T-helper 1 cell treated with Interleukin-12 subunit alpha and Interleukin-12 subunit beta and Interleukin-4 antibody, amounts not matched to agents 30 μg/mL and 1 μg/mL, for 36 hours (primary cell): ENCODE data around the gene GRAMD2B.

Experiments
- H3K27ac Mint-ChIP-seq: one replicate; pipeline ENCODE4 v1.8.0; 2021; ENCODE audit warnings: mild to moderate bottlenecking, mixed read lengths
- H3K27me3 Mint-ChIP-seq: one replicate; pipeline ENCODE4 v1.8.0; 2021; ENCODE audit warnings: low read depth, mixed read lengths
- H3K36me3 Mint-ChIP-seq: one replicate; pipeline ENCODE4 v1.8.0; 2021; ENCODE audit warnings: low read depth, mixed read lengths
- H3K4me1 Mint-ChIP-seq: one replicate; pipeline ENCODE4 v1.8.0; 2021; ENCODE audit warnings: low read depth, mixed read lengths
- H3K4me3 Mint-ChIP-seq: one replicate; pipeline ENCODE4 v1.8.0; 2021; ENCODE audit warnings: mild to moderate bottlenecking, moderate library complexity, mixed read lengths
- H3K9me3 Mint-ChIP-seq: one replicate; pipeline ENCODE4 v1.8.0; 2021; ENCODE audit warnings: mixed read lengths

Gene GRAMD2B

DNA sequence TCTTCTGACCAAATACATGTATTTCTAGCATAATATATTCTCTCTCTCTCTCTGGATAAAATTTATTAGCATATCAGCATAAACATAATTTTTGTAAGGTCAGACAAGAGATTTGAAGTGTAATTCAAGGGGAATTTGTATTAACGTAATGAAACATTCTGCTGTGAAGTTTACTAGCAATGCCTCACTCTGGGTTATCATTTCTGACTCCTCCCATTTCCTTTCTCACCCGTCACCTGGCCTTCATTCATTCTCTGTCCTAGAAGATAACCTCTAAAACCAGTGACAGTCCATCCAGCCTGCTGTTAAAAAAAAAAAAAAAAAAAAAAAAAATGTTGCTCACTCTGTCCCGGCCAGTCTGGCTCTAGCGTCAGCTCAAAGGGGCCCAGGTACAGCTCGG is 27.1 kb downstream of the GRAMD2B start:
- Mint-ChIP-seq H3K9me3 (no peaks in the 10 kb centered on the region), H3K4me3 (peak overlapping the region; percentile 88), H3K36me3 (peaks cover 8% of the 10 kb centered on the region), H3K27me3 (no peaks in the 10 kb centered on the region), H3K4me1 (peaks cover 52% of the 10 kb centered on the region), H3K27ac (peak overlapping the region; percentile 100)

DNA sequence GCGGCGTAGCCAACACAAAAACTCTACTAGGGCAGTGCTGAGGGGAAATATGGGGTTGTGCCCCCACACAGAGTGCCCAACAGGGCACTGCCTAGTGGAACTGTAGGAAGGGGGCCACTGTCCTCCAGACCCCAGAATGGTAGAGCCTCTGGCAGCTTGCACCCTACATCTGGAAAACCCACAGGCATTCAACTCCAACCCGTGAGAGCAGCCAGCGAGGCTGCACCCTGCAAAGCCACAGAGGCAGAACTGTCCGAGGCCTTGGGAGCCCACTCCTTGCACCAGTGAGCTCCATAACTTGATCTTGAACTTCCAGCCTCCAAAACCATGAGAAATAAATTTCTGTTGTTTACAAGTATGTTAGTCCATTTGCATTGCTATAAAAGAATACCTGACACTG is 27.7 kb downstream of the GRAMD2B start:
- Mint-ChIP-seq H3K4me3 (no peak overlapping the region), H3K4me1 (peaks cover 48% of the 10 kb centered on the region), H3K9me3 (no peaks in the 10 kb centered on the region), H3K36me3 (peaks cover 8% of the 10 kb centered on the region), H3K27ac (peak overlapping the region; percentile 100), H3K27me3 (no peaks in the 10 kb centered on the region)

DNA sequence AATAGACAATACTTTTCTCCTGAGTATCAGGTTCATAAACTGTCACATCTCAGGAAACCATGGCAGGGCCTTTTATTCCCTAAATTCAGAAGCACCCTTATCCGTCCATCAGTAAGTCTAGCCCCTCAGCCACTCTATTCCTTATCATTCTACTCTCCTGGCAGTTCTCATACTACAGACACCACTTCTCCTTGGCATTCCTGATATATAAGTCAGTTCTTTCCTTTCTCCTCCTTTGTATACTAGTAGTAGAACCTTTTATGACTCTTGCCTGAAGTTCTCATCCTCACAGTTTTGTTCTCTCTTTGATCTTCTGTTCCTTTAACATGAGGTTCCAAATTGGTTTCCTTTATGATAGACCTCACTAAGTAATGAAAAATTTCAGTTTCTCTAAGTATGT is 29.3 kb downstream of the GRAMD2B start:
- H3K4me3 Mint-ChIP-seq, result no peak overlapping the region
- no peak overlapping the region for H3K27ac Mint-ChIP-seq
- H3K9me3 Mint-ChIP-seq, result no peaks in the 10 kb centered on the region
- no peaks in the 10 kb centered on the region for H3K27me3 Mint-ChIP-seq
- H3K36me3 Mint-ChIP-seq, result peaks cover 6% of the 10 kb centered on the region
- H3K4me1 Mint-ChIP-seq, result peaks cover 38% of the 10 kb centered on the region

DNA sequence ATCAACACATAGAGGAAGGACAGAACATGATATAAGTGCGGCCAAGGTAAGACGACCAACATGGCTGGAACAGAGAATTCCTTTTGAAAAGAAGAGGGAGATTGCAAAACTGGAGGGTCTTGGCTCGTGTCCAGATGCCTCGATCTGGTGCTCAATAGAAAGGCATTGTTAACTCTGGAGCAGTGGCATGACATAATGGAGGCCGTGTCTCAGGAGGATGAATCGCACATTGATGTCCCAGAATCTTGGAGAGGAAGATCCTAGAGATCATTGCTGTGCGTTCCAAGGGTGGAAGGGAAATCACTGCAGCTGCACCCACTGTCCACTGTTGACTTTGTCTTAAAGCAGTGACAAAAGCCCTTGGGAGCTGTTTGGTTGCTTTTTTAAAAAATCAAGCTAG is 30.9 kb downstream of the GRAMD2B start:
- peaks cover 30% of the 10 kb centered on the region for H3K4me1 Mint-ChIP-seq
- no peaks in the 10 kb centered on the region for H3K9me3 Mint-ChIP-seq
- H3K36me3 Mint-ChIP-seq, result peaks cover 10% of the 10 kb centered on the region
- no peak overlapping the region for H3K4me3 Mint-ChIP-seq
- no peak overlapping the region for H3K27ac Mint-ChIP-seq
- H3K27me3 Mint-ChIP-seq, result no peaks in the 10 kb centered on the region

DNA sequence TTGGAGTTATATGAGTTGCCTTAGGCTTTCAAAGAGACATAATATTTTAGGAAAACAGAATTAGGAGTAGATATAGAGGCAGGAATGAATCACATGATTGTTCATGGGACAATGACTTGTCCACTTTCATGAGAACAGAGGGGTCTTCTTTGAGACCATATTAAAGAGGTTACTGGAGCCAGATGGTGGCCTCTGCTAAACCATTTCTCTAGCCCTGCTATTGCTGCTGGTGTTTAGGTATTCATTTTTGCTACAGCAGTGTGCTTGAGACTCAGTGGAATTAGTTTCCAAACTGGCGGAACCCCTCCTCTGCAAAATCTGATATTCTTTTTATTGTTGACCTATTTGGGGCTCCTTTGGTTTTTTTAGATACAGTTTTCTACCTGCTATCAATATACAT is 31.3 kb downstream of the GRAMD2B start:
- Mint-ChIP-seq H3K4me1 (peaks cover 27% of the 10 kb centered on the region), H3K9me3 (no peaks in the 10 kb centered on the region), H3K27ac (no peak overlapping the region), H3K27me3 (no peaks in the 10 kb centered on the region), H3K36me3 (peaks cover 10% of the 10 kb centered on the region), H3K4me3 (no peak overlapping the region)

DNA sequence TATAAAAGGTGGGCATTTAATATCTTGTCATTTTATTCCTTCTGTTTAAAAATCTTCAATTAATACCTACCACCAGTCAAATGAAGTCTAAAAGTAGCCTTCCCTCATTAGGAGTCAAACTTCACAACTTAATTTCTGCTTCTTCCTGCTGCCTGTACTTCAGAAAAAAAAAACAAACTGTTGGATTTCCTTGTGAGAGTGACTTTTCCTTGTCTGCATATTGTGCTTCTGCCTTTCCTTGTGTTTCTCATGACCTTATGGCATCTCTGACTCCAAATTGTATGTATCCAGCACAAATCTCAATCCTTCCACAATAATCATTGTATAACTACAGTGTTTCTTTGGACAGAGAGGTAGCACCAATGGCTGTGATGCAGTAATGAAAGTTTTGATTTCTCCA is 32.1 kb downstream of the GRAMD2B start:
- Mint-ChIP-seq H3K9me3 (no peaks in the 10 kb centered on the region), H3K4me1 (peaks cover 20% of the 10 kb centered on the region), H3K4me3 (no peak overlapping the region), H3K27ac (no peak overlapping the region), H3K27me3 (no peaks in the 10 kb centered on the region), H3K36me3 (peaks cover 10% of the 10 kb centered on the region)

DNA sequence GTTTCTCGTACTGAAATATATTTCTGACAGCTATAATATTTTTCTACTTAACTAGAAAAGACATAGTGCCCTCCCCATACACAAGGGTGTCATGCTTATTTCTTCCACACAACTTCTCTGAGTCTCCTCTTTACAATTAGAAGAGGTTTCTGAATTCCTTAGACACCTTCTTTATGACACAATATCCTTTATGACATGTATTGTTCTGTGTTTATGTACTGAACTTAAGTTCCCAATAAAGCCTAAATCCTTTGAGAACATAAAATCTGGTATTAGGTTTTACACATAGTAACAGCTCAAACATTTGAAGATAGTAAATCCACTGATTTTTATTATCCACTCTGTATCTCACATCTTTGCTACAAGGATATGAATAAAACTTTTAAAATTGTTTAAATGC is 32.5 kb downstream of the GRAMD2B start:
- Mint-ChIP-seq H3K9me3 (no peaks in the 10 kb centered on the region), H3K36me3 (peaks cover 10% of the 10 kb centered on the region), H3K27ac (no peak overlapping the region), H3K4me3 (no peak overlapping the region), H3K27me3 (no peaks in the 10 kb centered on the region), H3K4me1 (peaks cover 15% of the 10 kb centered on the region)

DNA sequence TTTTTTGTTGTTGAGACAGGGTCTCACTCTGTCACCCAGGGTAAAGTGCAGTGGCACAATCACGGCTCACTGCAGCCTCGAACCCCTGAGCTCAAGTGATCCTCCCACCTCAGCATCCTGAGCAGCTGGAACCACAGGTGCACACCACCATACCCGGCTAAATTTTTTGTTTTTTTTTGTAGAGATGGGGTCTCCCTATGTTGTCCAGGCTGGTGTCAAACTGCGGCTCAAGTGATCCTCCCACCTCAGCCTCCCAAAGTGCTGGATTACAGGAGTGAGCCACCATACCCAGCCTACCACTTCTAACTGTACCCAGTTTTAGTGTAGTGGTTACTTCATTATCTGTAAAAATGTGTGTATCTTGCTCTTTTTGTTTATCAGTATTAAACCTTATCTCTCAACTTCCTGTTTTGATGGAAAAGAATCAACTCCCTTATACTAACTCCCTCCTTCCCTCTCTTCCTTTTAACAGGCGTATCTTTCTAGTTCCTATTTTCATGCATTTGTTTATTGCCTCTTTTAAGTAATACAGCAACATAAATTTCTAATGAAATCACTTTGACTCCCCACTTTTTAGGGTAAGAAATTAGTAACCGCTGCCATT is 33.1 kb downstream of the GRAMD2B start:
- Mint-ChIP-seq H3K27me3 (no peaks in the 10 kb centered on the region), H3K9me3 (no peaks in the 10 kb centered on the region)

DNA sequence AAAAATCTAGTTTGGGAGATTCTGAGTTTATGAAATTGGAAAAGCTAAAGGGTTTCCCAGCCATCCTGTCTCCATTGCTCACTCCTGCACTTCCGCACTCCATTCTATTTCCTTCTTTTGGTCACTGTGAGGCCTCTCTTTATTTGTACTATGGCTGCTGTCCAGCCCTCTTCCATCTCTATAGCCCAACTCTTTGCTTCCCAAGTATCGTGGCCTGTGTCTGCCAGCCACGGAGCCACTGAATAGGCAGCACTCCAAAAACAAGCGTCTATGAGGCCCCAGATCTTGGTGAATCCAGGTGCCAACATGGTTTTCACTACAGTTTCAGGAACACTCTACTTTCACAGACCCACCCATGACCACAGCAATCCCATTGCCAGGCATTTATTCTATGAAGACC is 37.2 kb downstream of the GRAMD2B start:
- no peaks in the 10 kb centered on the region for H3K27me3 Mint-ChIP-seq

More for the DNA sequence above, 33.1 kb downstream of the GRAMD2B start:
- H3K27ac Mint-ChIP-seq, result no peak overlapping the region
- H3K36me3 Mint-ChIP-seq, result peaks cover 10% of the 10 kb centered on the region
- no peak overlapping the region for H3K4me3 Mint-ChIP-seq
- peaks cover 13% of the 10 kb centered on the region for H3K4me1 Mint-ChIP-seq

DNA sequence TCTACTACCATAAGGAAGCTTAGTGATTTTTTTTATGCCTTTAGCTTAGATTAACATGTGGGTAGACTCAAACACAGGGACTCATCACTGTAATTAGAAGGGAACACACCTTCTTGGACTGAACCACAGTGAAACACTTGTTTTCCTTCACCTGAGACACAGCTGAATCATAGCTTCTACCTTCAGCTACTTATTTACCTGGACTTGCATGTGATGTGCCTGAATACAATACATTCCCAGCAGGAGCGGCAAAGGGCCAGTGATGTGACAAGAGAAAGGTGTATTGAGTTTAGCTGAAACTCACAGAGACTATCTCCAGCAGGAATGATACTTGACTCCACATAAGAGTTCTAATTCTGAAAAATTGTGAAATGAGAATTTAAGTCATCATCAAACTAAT is 37.8 kb downstream of the GRAMD2B start:
- no peaks in the 10 kb centered on the region for H3K27me3 Mint-ChIP-seq
- H3K36me3 Mint-ChIP-seq, result peaks cover 5% of the 10 kb centered on the region
- no peak overlapping the region for H3K27ac Mint-ChIP-seq
- no peaks in the 10 kb centered on the region for H3K9me3 Mint-ChIP-seq
- peaks cover 12% of the 10 kb centered on the region for H3K4me1 Mint-ChIP-seq
- no peak overlapping the region for H3K4me3 Mint-ChIP-seq

More for the DNA sequence above, 37.2 kb downstream of the GRAMD2B start:
- Mint-ChIP-seq H3K4me3 (no peak overlapping the region), H3K27ac (no peak overlapping the region), H3K9me3 (no peaks in the 10 kb centered on the region), H3K36me3 (peaks cover 5% of the 10 kb centered on the region), H3K4me1 (peaks cover 12% of the 10 kb centered on the region)

DNA sequence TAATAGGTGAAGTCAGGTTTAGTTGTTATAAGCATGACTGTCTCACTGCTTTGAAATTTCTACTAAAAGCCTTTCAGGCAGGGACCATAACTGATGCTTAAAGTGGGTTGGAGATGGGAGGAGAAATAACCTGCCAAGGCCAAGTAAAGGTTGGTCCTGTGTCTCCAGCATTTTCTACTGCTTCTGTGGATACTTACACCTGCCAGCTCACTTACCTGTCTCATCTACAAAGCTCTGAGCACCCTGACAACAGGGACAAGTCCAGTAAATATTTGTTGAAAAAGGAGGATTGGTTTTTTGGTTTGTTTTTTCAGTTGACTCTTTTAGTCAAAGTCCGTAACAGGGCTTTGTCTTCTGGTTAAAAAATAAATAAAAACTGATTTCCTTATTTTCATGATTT is 38.6 kb downstream of the GRAMD2B start:
- no peaks in the 10 kb centered on the region for H3K9me3 Mint-ChIP-seq
- peaks cover 10% of the 10 kb centered on the region for H3K4me1 Mint-ChIP-seq

DNA sequence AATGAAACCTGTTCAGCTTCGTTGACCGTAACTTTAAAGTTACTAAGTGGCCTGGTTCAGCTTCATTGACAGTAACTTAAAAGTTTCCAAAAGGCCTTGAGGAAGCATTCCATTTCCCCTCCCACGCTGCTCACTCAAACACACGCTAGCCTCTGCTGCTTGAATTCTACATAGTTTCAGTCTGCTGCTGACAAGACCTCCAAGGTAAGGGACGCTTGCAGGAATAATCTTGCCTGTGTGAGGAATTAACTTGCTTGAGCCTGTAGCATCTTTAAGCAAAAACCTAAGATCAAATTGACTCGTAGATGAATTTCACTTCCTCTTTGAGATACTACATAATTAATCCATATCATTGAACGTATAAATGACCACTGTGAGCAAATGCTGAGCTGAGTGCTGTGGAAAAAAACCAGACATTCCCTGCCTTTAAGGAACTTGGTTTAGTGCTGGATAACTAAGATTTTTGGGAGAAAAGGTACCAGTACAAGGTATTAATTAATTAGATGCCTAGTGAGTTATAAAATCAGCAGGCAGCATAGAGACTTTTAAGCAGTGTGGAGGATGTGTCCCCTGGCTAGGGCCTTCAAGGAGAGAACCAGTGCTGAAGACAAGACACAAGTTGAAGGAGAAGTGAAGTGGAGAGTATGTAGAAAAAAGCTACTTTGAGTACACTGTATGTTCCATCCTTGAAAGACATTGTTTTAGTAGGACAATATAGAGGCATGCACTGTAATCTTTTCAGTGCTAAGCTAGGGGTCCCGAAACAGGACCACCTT is 39.2 kb downstream of the GRAMD2B start:
- Mint-ChIP-seq H3K36me3 (peaks cover 3% of the 10 kb centered on the region), H3K4me3 (no peak overlapping the region), H3K4me1 (peaks cover 10% of the 10 kb centered on the region), H3K27ac (no peak overlapping the region), H3K9me3 (no peaks in the 10 kb centered on the region), H3K27me3 (no peaks in the 10 kb centered on the region)

More for the DNA sequence above, 38.6 kb downstream of the GRAMD2B start:
- H3K36me3 Mint-ChIP-seq, result peaks cover 5% of the 10 kb centered on the region
- no peaks in the 10 kb centered on the region for H3K27me3 Mint-ChIP-seq
- no peak overlapping the region for H3K27ac Mint-ChIP-seq
- no peak overlapping the region for H3K4me3 Mint-ChIP-seq

DNA sequence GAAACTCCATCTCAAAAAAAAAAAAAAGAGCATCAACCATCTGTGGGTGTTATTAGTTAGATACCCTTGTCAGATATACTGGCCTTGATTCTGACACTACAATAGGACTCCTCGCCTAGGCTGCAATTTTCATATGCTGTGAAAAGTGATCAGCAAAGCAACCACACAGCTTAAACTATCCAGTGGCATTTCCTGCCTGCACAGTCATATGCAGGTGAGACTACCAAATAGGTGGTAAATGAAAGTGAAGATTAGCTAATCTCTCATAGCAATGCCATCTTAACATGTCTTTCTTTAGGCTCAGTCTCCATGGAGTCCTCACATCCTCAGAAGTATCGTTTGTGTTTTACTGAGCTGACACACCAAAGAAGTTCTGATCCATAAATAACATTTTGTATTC is 40.8 kb downstream of the GRAMD2B start:
- H3K27me3 Mint-ChIP-seq, result no peaks in the 10 kb centered on the region
- no peaks in the 10 kb centered on the region for H3K9me3 Mint-ChIP-seq
- no peaks in the 10 kb centered on the region for H3K36me3 Mint-ChIP-seq
- H3K4me1 Mint-ChIP-seq, result peaks cover 10% of the 10 kb centered on the region
- no peak overlapping the region for H3K4me3 Mint-ChIP-seq
- no peak overlapping the region for H3K27ac Mint-ChIP-seq

DNA sequence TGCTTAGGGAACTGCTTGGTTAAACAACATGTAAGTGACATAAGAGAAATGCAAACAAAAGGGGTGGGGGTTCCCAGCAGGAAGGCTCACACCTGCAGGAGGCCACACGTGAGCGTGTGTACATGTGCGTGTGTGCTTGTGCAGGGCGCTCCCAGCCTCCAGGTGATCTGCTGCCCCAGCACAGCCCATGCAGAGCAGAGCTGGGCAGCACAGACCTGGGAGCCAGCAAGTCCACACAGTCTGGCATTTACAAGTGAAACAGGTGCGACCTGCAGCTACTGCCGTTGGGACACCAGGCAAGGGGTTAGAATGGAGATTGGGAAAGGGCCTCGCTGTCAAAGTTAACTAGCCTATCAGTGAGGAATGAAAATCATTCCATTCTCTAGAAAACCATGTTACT is 41.8 kb downstream of the GRAMD2B start:
- no peak overlapping the region for H3K4me3 Mint-ChIP-seq
- H3K4me1 Mint-ChIP-seq, result peaks cover 10% of the 10 kb centered on the region
- no peaks in the 10 kb centered on the region for H3K27me3 Mint-ChIP-seq
- H3K9me3 Mint-ChIP-seq, result no peaks in the 10 kb centered on the region
- no peak overlapping the region for H3K27ac Mint-ChIP-seq
- no peaks in the 10 kb centered on the region for H3K36me3 Mint-ChIP-seq

DNA sequence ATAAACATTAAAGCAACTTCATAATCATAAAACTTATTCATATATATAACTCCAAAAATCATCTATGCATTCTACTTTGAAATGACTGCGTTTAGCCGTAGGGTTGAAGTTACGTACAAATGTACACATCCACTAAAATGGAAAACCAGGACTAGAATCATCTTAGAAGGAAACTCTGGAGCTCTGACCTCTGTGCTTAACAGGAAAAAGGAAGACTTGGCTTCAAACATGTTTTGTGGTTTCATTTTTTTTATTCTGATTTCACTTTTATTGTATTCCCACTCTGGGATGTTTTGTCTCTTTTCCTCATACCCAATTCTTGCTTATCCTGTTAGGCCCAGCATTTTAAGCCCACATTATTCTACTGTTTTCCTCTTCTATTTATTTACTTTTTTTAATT is 44.9 kb downstream of the GRAMD2B start:
- Mint-ChIP-seq H3K27ac (no peak overlapping the region), H3K27me3 (no peaks in the 10 kb centered on the region), H3K36me3 (peaks cover 3% of the 10 kb centered on the region), H3K4me3 (no peak overlapping the region), H3K4me1 (peaks cover 12% of the 10 kb centered on the region), H3K9me3 (no peaks in the 10 kb centered on the region)
